ENCODE measurements around the gene VPS13C. TPM values are rescaled to one million over a fixed set of nuclear protein-coding genes. Genes with fewer than 3 reads are reported as not detected.

Gene VPS13C
- polyA plus RNA-seq, 6 donors from 2014 or later = 18.4 to 33.6 (median 23.4) TPM

GRCh38 chr15:61849447-61849846 lies 210.8 kb downstream of the VPS13C start:
- Mint-ChIP-seq H3K4me3 (no peak overlapping the region), H3K27ac (peak overlapping the region in 1 of 6 donors; percentile 2), H3K27me3 (no peaks in the 10 kb centered on the region), H3K9me3 (no peaks in the 10 kb centered on the region), H3K36me3 (peaks cover 0 to 19% of the 10 kb centered on the region in 2 donors), H3K4me1 (peaks cover 0 to 4% (median 2%) of the 10 kb centered on the region in 3 donors)
- DNase-seq (no peak), ATAC-seq (ENCODE audit: low read depth in 2 of 2) (no peak)

GRCh38 chr15:61841466-61841865 lies 218.8 kb downstream of the VPS13C start:
- Mint-ChIP-seq H3K27me3 (peaks cover 32 to 37% (median 36%) of the 10 kb centered on the region in 3 donors), H3K36me3 (no peaks in the 10 kb centered on the region), H3K9me3 (no peaks in the 10 kb centered on the region), H3K27ac (no peak overlapping the region), H3K4me1 (peaks cover 0 to under 1% (median 0%) of the 10 kb centered on the region in 3 donors), H3K4me3 (no peak overlapping the region)
- no peak for DNase-seq
- ATAC-seq (ENCODE audit: low read depth in 2 of 2) = no peak

GRCh38 chr15:61840090-61840489 lies 220.2 kb downstream of the VPS13C start:
- H3K4me3 Mint-ChIP-seq = no peak overlapping the region
- H3K36me3 Mint-ChIP-seq = no peaks in the 10 kb centered on the region
- no peak overlapping the region for H3K27ac Mint-ChIP-seq
- ATAC-seq (ENCODE audit: low read depth in 2 of 2) = no peak
- H3K27me3 Mint-ChIP-seq = peaks cover 32 to 41% (median 37%) of the 10 kb centered on the region in 3 donors
- H3K4me1 Mint-ChIP-seq = peaks cover 0 to 6% (median 2%) of the 10 kb centered on the region in 3 donors
- H3K9me3 Mint-ChIP-seq = no peaks in the 10 kb centered on the region
- DNase-seq = no peak

- Mint-ChIP-seq H3K27ac (no peak overlapping the region), H3K27me3 (peaks cover 34 to 45% (median 37%) of the 10 kb centered on the region in 3 donors), H3K9me3 (no peaks in the 10 kb centered on the region), H3K36me3 (no peaks in the 10 kb centered on the region), H3K4me3 (no peak overlapping the region), H3K4me1 (peaks cover 0 to 6% (median 2%) of the 10 kb centered on the region in 3 donors)
- ATAC-seq (ENCODE audit: low read depth in 2 of 2) = no peak
- no peak for DNase-seq
Observed at GRCh38 chr15:61839546-61839945, 220.7 kb downstream of the VPS13C start.

- H3K27ac Mint-ChIP-seq = no peak overlapping the region
- H3K4me1 Mint-ChIP-seq = peaks cover 3 to 12% (median 8%) of the 10 kb centered on the region in 3 donors
- ATAC-seq (ENCODE audit: low read depth in 2 of 2) (no peak), DNase-seq (peak; percentile 39)
- H3K4me3 Mint-ChIP-seq = no peak overlapping the region
- H3K27me3 Mint-ChIP-seq = peaks cover 41 to 67% (median 49%) of the 10 kb centered on the region in 3 donors
- H3K36me3 Mint-ChIP-seq = no peaks in the 10 kb centered on the region
- no peaks in the 10 kb centered on the region for H3K9me3 Mint-ChIP-seq
Observed at GRCh38 chr15:61835496-61836106, 224.6 kb downstream of the VPS13C start.

- Mint-ChIP-seq H3K4me3 (no peak overlapping the region), H3K9me3 (no peaks in the 10 kb centered on the region), H3K27ac (no peak overlapping the region), H3K27me3 (peaks cover 36 to 67% (median 49%) of the 10 kb centered on the region in 3 donors), H3K4me1 (peaks cover 3 to 12% (median 8%) of the 10 kb centered on the region in 3 donors), H3K36me3 (no peaks in the 10 kb centered on the region)
- ATAC-seq (ENCODE audit: low read depth in 2 of 2) = no peak
- no peak for DNase-seq
Observed at GRCh38 chr15:61835029-61835428, 225.2 kb downstream of the VPS13C start.

GRCh38 chr15:61834076-61834697 lies 226.1 kb downstream of the VPS13C start:
- ATAC-seq (ENCODE audit: low read depth in 2 of 2) (peak; percentile 48 to 54), DNase-seq (peak; percentile 36)
- H3K9me3 Mint-ChIP-seq = no peaks in the 10 kb centered on the region
- H3K36me3 Mint-ChIP-seq = no peaks in the 10 kb centered on the region
- peaks cover 31 to 61% (median 46%) of the 10 kb centered on the region in 3 donors for H3K27me3 Mint-ChIP-seq
- H3K4me3 Mint-ChIP-seq = peak overlapping the region in 1 of 8 donors; percentile 57
- peak overlapping the region in 1 of 6 donors; percentile 11 for H3K27ac Mint-ChIP-seq
- peaks cover 3 to 12% (median 8%) of the 10 kb centered on the region in 3 donors for H3K4me1 Mint-ChIP-seq

GRCh38 chr15:61832223-61832622 lies 228.0 kb downstream of the VPS13C start:
- H3K4me3 Mint-ChIP-seq = no peak overlapping the region
- H3K36me3 Mint-ChIP-seq = no peaks in the 10 kb centered on the region
- H3K27me3 Mint-ChIP-seq = peaks cover 27 to 54% (median 39%) of the 10 kb centered on the region in 3 donors
- H3K9me3 Mint-ChIP-seq = no peaks in the 10 kb centered on the region
- H3K27ac Mint-ChIP-seq = no peak overlapping the region
- H3K4me1 Mint-ChIP-seq = peaks cover 3 to 12% (median 8%) of the 10 kb centered on the region in 3 donors
- DNase-seq = no peak
- ATAC-seq (ENCODE audit: low read depth in 2 of 2) = no peak

- H3K36me3 Mint-ChIP-seq = no peaks in the 10 kb centered on the region
- no peak for DNase-seq
- peak overlapping the region in 1 of 8 donors; percentile 79 for H3K4me3 Mint-ChIP-seq
- H3K27ac Mint-ChIP-seq = peak overlapping the region in 1 of 6 donors; percentile 44
- no peaks in the 10 kb centered on the region for H3K9me3 Mint-ChIP-seq
- no peak for ATAC-seq (ENCODE audit: low read depth in 2 of 2)
- peaks cover 27 to 50% (median 39%) of the 10 kb centered on the region in 3 donors for H3K27me3 Mint-ChIP-seq
- H3K4me1 Mint-ChIP-seq = peaks cover 3 to 12% (median 8%) of the 10 kb centered on the region in 3 donors
Observed at GRCh38 chr15:61831505-61831921, 228.7 kb downstream of the VPS13C start.

GRCh38 chr15:61830536-61831330 lies 229.5 kb downstream of the VPS13C start:
- DNase-seq = no peak
- H3K4me1 Mint-ChIP-seq = peaks cover 3 to 10% (median 8%) of the 10 kb centered on the region in 3 donors
- peak overlapping the region in 1 of 6 donors; percentile 48 for H3K27ac Mint-ChIP-seq
- H3K27me3 Mint-ChIP-seq = peaks cover 27 to 50% (median 39%) of the 10 kb centered on the region in 3 donors
- H3K9me3 Mint-ChIP-seq = no peaks in the 10 kb centered on the region
- no peak for ATAC-seq (ENCODE audit: low read depth in 2 of 2)
- no peak overlapping the region for H3K4me3 Mint-ChIP-seq
- H3K36me3 Mint-ChIP-seq = no peaks in the 10 kb centered on the region

GRCh38 chr15:61829514-61829889 lies 230.7 kb downstream of the VPS13C start:
- Mint-ChIP-seq H3K4me3 (no peak overlapping the region), H3K9me3 (no peaks in the 10 kb centered on the region)
- DNase-seq = no peak

GRCh38 chr15:61828860-61829513 lies 231.3 kb downstream of the VPS13C start:
- Mint-ChIP-seq H3K27me3 (peaks cover 27 to 48% (median 44%) of the 10 kb centered on the region in 3 donors), H3K9me3 (no peaks in the 10 kb centered on the region), H3K27ac (no peak overlapping the region), H3K36me3 (no peaks in the 10 kb centered on the region), H3K4me3 (no peak overlapping the region), H3K4me1 (peaks cover under 1 to 3% (median 2%) of the 10 kb centered on the region in 3 donors)
- DNase-seq (no peak), ATAC-seq (ENCODE audit: low read depth in 2 of 2) (no peak)

More at GRCh38 chr15:61829514-61829889, 230.7 kb downstream of the VPS13C start:
- H3K36me3 Mint-ChIP-seq = no peaks in the 10 kb centered on the region
- H3K4me1 Mint-ChIP-seq = peaks cover 3 to 6% (median 6%) of the 10 kb centered on the region in 3 donors
- ATAC-seq (ENCODE audit: low read depth in 2 of 2) = no peak
- peaks cover 27 to 44% (median 43%) of the 10 kb centered on the region in 3 donors for H3K27me3 Mint-ChIP-seq
- H3K27ac Mint-ChIP-seq = no peak overlapping the region

GRCh38 chr15:61828008-61828407 lies 232.2 kb downstream of the VPS13C start:
- Mint-ChIP-seq H3K27me3 (peaks cover 30 to 43% (median 38%) of the 10 kb centered on the region in 3 donors), H3K27ac (no peak overlapping the region), H3K9me3 (no peaks in the 10 kb centered on the region), H3K4me1 (no peaks in the 10 kb centered on the region), H3K36me3 (no peaks in the 10 kb centered on the region), H3K4me3 (peak overlapping the region in 1 of 8 donors; percentile 56)
- no peak for ATAC-seq (ENCODE audit: low read depth in 2 of 2)
- DNase-seq = no peak
